B cell (primary cell): ENCODE measurements around the gene ITSN2. TPM values are rescaled to one million over a fixed set of nuclear protein-coding genes. Genes with fewer than 3 reads are reported as not detected.

Experiments used
- ATAC-seq: fragments of 200-7000 bp; cut with Tn5 transposase; one replicate; pipeline ENCODE4 v1.10.0; 2021; ENCODE audit warnings: low read depth, mild to moderate bottlenecking, moderate number of reproducible peaks, moderate library complexity
- CTCF ChIA-PET: fragments of 350-600 bp; sonication (Branson Sonifier 250); formaldehyde crosslinking; loops from one replicate; lab custom pipeline; 2021; ENCODE audit warnings: antibody characterized with exemption, inconsistent platforms; lab: Charles Lee
- POLR2A ChIA-PET: fragments of 350-600 bp; sonication (Branson Sonifier 250); formaldehyde crosslinking; loops from one replicate; lab custom pipeline; 2021; ENCODE audit warnings: antibody characterized with exemption; lab: Charles Lee
- DNase-seq: peaks from one replicate; pipeline ENCODE4 v3.0.0; 2013
- H2AFZ ChIP-seq: 2 replicates; pipeline ENCODE4 v1.6.1; 2012; ENCODE audit warnings: mild to moderate bottlenecking, low read depth, low read length; ENCODE audit not compliant: insufficient read depth, poor library complexity, severe bottlenecking
- H3K27ac ChIP-seq, 2 donors: 1 replicate in 1 of 2; 2 replicates in 1 of 2; pipeline ENCODE4 v1.5.1; 2012 to 2013; ENCODE audit warnings: low read length in 2 of 2, mild to moderate bottlenecking in 2 of 2, moderate library complexity in 1 of 2
- H3K27me3 ChIP-seq, 4 experiments: fragments of 200-600 bp in 1 of 4; sonication (generic) in 1 of 4; replicated peaks in 1 of 4; 1 replicate in 2 of 4; 2 replicates in 2 of 4; pipeline versions ENCODE4 v1.6.1 to v1.7.0; 2013 to 2016; ENCODE audit warnings: low read length in 3 of 4, mild to moderate bottlenecking in 2 of 4, mixed read lengths in 1 of 4, moderate library complexity in 1 of 4; ENCODE audit not compliant: insufficient read depth in 4 of 4, control insufficient read depth in 3 of 4; ENCODE audit errors: control extremely low read depth in 1 of 4
- H3K36me3 ChIP-seq, 2 experiments: replicated peaks in 1 of 2; 1 replicate in 1 of 2; 2 replicates in 1 of 2; pipeline versions ENCODE4 v1.6.1 to v1.7.1; 2013; ENCODE audit warnings: low read length in 1 of 2; ENCODE audit not compliant: insufficient read depth in 2 of 2, control insufficient read depth in 1 of 2; ENCODE audit errors: control extremely low read depth in 1 of 2, extremely low read depth in 1 of 2
- H3K4me1 ChIP-seq, 2 donors: fragments of 200-600 bp in 1 of 2; sonication (generic) in 1 of 2; 1 replicate in 1 of 2; 2 replicates in 1 of 2; pipeline versions ENCODE4 v1.5.1 to v1.6.1; 2013 to 2017; ENCODE audit warnings: low read length in 2 of 2; ENCODE audit not compliant: control insufficient read depth in 2 of 2, insufficient read depth in 2 of 2
- H3K4me2 ChIP-seq: replicated peaks from 2 replicates; pipeline ENCODE3; 2012; ENCODE audit warnings: mild to moderate bottlenecking, low read depth, low read length; ENCODE audit not compliant: poor library complexity, severe bottlenecking
- H3K4me3 ChIP-seq, 5 experiments: fragments of 200-600 bp in 1 of 5; sonication (generic) in 1 of 5; 1 replicate in 3 of 5; 2 replicates in 2 of 5; pipeline versions ENCODE4 v1.5.1 to v1.7.0; 2011 to 2016; ENCODE audit warnings: low read length in 4 of 5, mild to moderate bottlenecking in 4 of 5, low read depth in 2 of 5, control low read depth in 1 of 5, moderate library complexity in 1 of 5; ENCODE audit not compliant: insufficient read depth in 1 of 5; ENCODE audit errors: control extremely low read depth in 1 of 5, extremely low read depth in 1 of 5
- H3K79me2 ChIP-seq: fragments of 200-600 bp; sonication (generic); one replicate; pipeline ENCODE4 v1.6.0; 2016; ENCODE audit warnings: low read length; ENCODE audit not compliant: control insufficient read depth, insufficient read depth
- H3K9ac ChIP-seq: fragments of 200-600 bp; sonication (generic); 2 replicates; pipeline ENCODE4 v1.6.1; 2017; ENCODE audit warnings: mild to moderate bottlenecking, low read length, moderate library complexity
- H3K9me3 ChIP-seq, 3 donors: one replicate each; pipeline versions ENCODE4 v1.6.1 to v1.7.1; 2013; ENCODE audit warnings: low read length in 2 of 3; ENCODE audit not compliant: control insufficient read depth in 2 of 3, insufficient read depth in 1 of 3; ENCODE audit errors: control extremely low read depth in 1 of 3
- H4K20me1 ChIP-seq: 2 replicates; pipeline ENCODE4 v1.6.0; 2012; ENCODE audit warnings: mild to moderate bottlenecking, low read length; ENCODE audit not compliant: insufficient read depth, control insufficient read depth, poor library complexity, severe bottlenecking
- H3K27ac Mint-ChIP-seq: one replicate; pipeline ENCODE4 v1.8.0; 2021; ENCODE audit warnings: mixed read lengths
- H3K27me3 Mint-ChIP-seq: one replicate; pipeline ENCODE4 v1.8.0; 2021; ENCODE audit warnings: mixed read lengths
- H3K4me1 Mint-ChIP-seq: one replicate; pipeline ENCODE4 v1.8.0; 2021; ENCODE audit warnings: mixed read lengths
- H3K4me3 Mint-ChIP-seq: one replicate; pipeline ENCODE4 v1.8.0; 2021; ENCODE audit warnings: mixed read lengths
- H3K9me3 Mint-ChIP-seq: one replicate; pipeline ENCODE4 v1.8.0; 2022; ENCODE audit warnings: mixed read lengths; ENCODE audit not compliant: insufficient read depth
- EZH2 ChIP-seq: IDR thresholded peaks from 2 replicates; pipeline ENCODE4 v1.6.1; 2012; ENCODE audit warnings: borderline replicate concordance, low read depth, mild to moderate bottlenecking, moderate library complexity, low read length; ENCODE audit not compliant: insufficient read depth, poor library complexity, severe bottlenecking
- WGBS: methylation state at CpG from one replicate; pipeline ENCODE4 v1.1.5; 2013; ENCODE audit warnings: missing lambda C conversion rate; ENCODE audit not compliant: insufficient coverage; 5-methylcytosine and 5-hydroxymethylcytosine counted together
- intact Hi-C: fragments of 100-400 bp; cut with micrococcal nuclease; formaldehyde crosslinking; loops from one replicate; pipeline ENCODE4 v1.10.0; 2022
- polyA plus RNA-seq: library from polyadenylated mRNA; depleted of rRNA; stranded (reverse); fragments of >200 nt; gene quantifications from 2 replicates; pipeline ENCODE4 v1.2.3, GENCODE V29; 2012
- total RNA-seq, 2 donors: library from RNA; stranded (reverse); fragments of 120-200 nt in 1 of 2; gene quantifications; 1 replicate in 1 of 2; 2 replicates in 1 of 2; pipeline versions ENCODE4 v1.2.3 to v1.2.4, GENCODE V29; 2013 to 2022
- TF ChIP-seq, protein P1 (sequence below): fragments of 200-600 bp; IDR thresholded peaks from one replicate; pipeline ENCODE4 v1.8.0; 2022; ENCODE audit warnings: antibody characterized with exemption, mild to moderate bottlenecking

ITSN2 gene
- total and polyA plus RNA-seq, 2 donors (not counting 1 experiment from before 2014, with no cell fraction given), result 107 to 200 TPM

DNA sequence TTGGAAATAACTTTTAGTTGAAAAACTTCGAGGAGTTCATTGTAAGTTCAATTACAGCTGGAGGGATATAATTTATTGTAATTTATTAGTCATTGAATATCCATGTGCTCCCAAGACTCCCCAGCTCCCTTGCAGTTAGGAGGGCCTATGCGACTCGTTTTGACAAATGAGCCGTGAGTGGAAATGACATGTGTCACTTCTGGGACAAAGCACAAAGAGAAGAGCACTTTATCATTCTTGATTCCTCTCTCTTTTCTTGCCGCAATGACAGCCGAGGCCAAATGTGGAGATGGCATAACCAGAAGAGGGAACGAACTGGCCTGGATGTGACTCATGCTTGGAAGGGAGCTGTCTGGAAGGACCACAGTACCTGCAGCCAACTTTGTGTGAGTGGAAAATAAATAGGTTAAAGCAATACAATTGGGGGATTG is 44.2 kb upstream of the ITSN2 start:
- Histone ChIP-seq H3K36me3 (no peaks in the 10 kb centered on the region), H3K27me3 (peaks cover 0 to 16% (median 9%) of the 10 kb centered on the region in 4 experiments), H3K9ac (no peak overlapping the region), H3K9me3 (peaks cover 0 to 7% (median 0%) of the 10 kb centered on the region in 3 donors), H3K4me1 (no peaks in the 10 kb centered on the region), H3K4me2 (no peak overlapping the region), H3K4me3 (no peak overlapping the region), H4K20me1 (no peaks in the 10 kb centered on the region), H3K79me2 (no peaks in the 10 kb centered on the region), H3K27ac (no peak overlapping the region), H2AFZ (no peak overlapping the region)
- Mint-ChIP-seq H3K4me1 (no peaks in the 10 kb centered on the region), H3K27ac (no peak overlapping the region), H3K9me3 (no peaks in the 10 kb centered on the region), H3K27me3 (peaks cover 36% of the 10 kb centered on the region), H3K4me3 (no peak overlapping the region)
- no peak for TF ChIP-seq EZH2
- TF ChIP-seq, protein P1, sequence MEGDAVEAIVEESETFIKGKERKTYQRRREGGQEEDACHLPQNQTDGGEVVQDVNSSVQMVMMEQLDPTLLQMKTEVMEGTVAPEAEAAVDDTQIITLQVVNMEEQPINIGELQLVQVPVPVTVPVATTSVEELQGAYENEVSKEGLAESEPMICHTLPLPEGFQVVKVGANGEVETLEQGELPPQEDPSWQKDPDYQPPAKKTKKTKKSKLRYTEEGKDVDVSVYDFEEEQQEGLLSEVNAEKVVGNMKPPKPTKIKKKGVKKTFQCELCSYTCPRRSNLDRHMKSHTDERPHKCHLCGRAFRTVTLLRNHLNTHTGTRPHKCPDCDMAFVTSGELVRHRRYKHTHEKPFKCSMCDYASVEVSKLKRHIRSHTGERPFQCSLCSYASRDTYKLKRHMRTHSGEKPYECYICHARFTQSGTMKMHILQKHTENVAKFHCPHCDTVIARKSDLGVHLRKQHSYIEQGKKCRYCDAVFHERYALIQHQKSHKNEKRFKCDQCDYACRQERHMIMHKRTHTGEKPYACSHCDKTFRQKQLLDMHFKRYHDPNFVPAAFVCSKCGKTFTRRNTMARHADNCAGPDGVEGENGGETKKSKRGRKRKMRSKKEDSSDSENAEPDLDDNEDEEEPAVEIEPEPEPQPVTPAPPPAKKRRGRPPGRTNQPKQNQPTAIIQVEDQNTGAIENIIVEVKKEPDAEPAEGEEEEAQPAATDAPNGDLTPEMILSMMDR, result no peak
- CTCF ChIA-PET, result interaction anchor here (0.9 to 1.1 kb wide), 2 partner anchors 18 to 423 kb away, joined by 3 read pairs; no protein-coding TSS in a partner anchor
- intact Hi-C loops, result no loop called here
- no peak for ATAC-seq
- POLR2A ChIA-PET, result no interaction called here
- 89% methylated on average over 3 of the region's 7 CpGs for WGBS
- no peak for DNase-seq

DNA sequence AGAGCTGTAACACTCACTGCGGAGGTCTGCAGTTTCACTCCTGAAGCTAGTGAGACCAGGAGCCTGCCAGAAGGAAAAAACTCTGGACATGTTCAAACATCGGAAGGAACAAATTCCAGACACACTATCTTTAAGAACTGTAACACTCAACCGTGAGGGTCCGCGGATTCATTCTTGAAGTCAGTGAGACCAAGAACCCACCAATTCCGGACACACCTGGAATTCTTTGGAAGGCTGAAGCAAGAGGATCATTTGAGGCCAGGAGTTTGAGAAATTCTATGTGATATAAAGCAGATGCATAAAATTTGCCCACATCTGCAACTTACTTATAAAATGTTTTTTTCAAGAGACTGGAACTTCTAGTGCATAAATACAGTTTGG is 43.5 kb upstream of the ITSN2 start:
- peaks cover 0 to 7% (median 0%) of the 10 kb centered on the region in 3 donors for H3K9me3 ChIP-seq
- 100% methylated on average over 1 of the region's 6 CpGs for WGBS
- no peaks in the 10 kb centered on the region for H3K36me3 ChIP-seq
- Mint-ChIP-seq H3K4me1 (no peaks in the 10 kb centered on the region), H3K27me3 (peaks cover 37% of the 10 kb centered on the region), H3K9me3 (no peaks in the 10 kb centered on the region), H3K4me3 (no peak overlapping the region), H3K27ac (no peak overlapping the region)
- no peak for TF ChIP-seq EZH2
- TF ChIP-seq, protein P1, result no peak
- no peaks in the 10 kb centered on the region for H3K79me2 ChIP-seq
- ChIA-PET CTCF (interaction anchor here (0.9 to 1.1 kb wide), 2 partner anchors 18 to 424 kb away, joined by 3 read pairs; no protein-coding TSS in a partner anchor), POLR2A (no interaction called here)
- H3K4me1 ChIP-seq, result no peaks in the 10 kb centered on the region
- no peak overlapping the region for H3K4me2 ChIP-seq
- H3K9ac ChIP-seq, result no peak overlapping the region
- DNase-seq (no peak), ATAC-seq (no peak)
- H3K27ac ChIP-seq, result no peak overlapping the region
- H2AFZ ChIP-seq, result no peak overlapping the region
- peaks cover 0 to 12% (median 5%) of the 10 kb centered on the region in 4 experiments for H3K27me3 ChIP-seq
- no peak overlapping the region for H3K4me3 ChIP-seq
- no peaks in the 10 kb centered on the region for H4K20me1 ChIP-seq
- intact Hi-C loops, result no loop called here
